Measurements from ENCODE around the gene CDK14. TPM values are rescaled to one million over a fixed set of nuclear protein-coding genes. Genes with fewer than 3 reads are reported as not detected.

Gene CDK14
- total RNA-seq, 2 experiments from 2014 or later = not detected

DNA sequence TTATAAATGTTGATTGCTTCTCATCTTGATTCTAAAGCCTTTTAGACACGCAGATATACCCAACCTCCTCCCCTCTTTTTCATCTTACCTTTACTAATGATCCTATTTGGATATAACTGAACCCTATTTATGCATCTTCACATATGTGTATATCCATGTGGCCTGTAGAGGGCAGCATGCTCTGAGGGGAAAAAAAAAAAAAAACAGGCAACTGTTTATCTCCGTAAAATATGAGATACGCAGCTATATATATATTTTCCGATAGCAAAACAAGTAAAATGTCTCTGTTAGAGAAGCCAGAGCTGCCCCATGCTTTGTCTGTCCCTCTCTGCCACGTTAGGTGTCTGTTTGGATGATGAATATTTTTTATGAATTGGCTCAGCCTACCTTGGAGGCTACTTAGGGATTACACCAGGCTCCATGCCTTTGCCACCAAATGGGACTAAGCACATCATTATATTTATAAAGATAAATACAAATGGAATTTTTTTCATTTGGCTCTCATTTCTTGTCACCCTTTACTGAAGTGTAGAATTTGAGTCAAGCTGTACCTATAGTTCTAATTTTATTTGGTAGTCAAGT lies 493.4 kb downstream of the CDK14 start:
- H3K4me3 Mint-ChIP-seq = no peak overlapping the region
- DNase-seq = no peak
- no peaks in the 10 kb centered on the region for H3K36me3 Mint-ChIP-seq (ENCODE audit: low read depth)
- peaks cover 9% of the 10 kb centered on the region for H3K27me3 Mint-ChIP-seq
- ChIA-PET POLR2A (no interaction called here), CTCF (interaction anchor here (0.7 to 1.5 kb wide), 2 partner anchors 103 to 186 kb away, joined by 3 to 5 read pairs; no protein-coding TSS in a partner anchor)
- H3K9me3 Mint-ChIP-seq = no peaks in the 10 kb centered on the region
- H3K4me1 Mint-ChIP-seq = no peaks in the 10 kb centered on the region
- H3K27ac Mint-ChIP-seq = no peak overlapping the region

DNA sequence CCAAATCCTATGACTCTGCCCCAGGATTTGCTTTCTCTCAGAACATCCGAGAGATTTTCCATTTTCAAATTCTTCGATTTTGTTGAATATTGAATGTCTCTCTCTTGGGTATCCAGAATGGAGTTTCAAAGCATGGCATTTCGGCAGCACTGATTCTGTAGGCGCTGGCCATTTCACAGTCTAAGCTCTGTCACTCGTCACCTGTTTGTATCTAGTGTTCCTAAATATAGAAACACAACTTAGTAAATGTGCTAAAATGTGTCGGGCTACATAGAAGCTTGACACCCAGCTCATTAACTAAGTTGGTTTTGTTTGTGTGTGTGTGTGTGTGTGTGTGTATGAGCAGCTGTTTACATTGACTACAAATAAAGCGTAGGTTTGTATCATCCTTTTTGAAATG lies 494.6 kb downstream of the CDK14 start:
- H3K4me1 Mint-ChIP-seq = no peaks in the 10 kb centered on the region
- ChIA-PET POLR2A (no interaction called here), CTCF (interaction anchor here (1.5 kb wide), 1 partner anchor 185 kb away, joined by 3 read pairs; no protein-coding TSS in a partner anchor)
- no peak for DNase-seq
- H3K27me3 Mint-ChIP-seq = peaks cover 9% of the 10 kb centered on the region
- H3K27ac Mint-ChIP-seq = no peak overlapping the region
- no peak overlapping the region for H3K4me3 Mint-ChIP-seq
- H3K36me3 Mint-ChIP-seq (ENCODE audit: low read depth) = no peaks in the 10 kb centered on the region
- H3K9me3 Mint-ChIP-seq = no peaks in the 10 kb centered on the region

DNA sequence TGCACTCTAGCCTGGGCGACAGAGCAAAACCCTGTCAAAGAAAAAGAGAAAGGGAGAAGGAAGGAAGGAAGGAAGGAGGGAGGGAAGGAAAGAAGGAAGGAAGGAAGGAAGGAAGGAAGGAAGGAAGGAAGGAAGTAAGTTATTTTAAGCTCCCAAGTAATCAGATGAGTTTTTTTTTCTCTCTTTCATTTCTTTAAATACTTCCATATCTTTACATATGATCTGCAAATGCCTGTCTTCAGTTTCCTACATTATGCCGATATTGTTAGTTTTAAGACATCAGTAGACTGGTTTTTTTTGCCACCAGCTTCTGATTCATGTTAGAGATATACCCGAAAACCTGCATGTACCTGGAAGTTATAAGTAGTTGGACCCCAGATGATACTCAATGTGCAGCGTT lies 495.5 kb downstream of the CDK14 start:
- CTCF ChIA-PET = no interaction called here
- no peaks in the 10 kb centered on the region for H3K36me3 Mint-ChIP-seq (ENCODE audit: low read depth)
- peaks cover 6% of the 10 kb centered on the region for H3K27me3 Mint-ChIP-seq

DNA sequence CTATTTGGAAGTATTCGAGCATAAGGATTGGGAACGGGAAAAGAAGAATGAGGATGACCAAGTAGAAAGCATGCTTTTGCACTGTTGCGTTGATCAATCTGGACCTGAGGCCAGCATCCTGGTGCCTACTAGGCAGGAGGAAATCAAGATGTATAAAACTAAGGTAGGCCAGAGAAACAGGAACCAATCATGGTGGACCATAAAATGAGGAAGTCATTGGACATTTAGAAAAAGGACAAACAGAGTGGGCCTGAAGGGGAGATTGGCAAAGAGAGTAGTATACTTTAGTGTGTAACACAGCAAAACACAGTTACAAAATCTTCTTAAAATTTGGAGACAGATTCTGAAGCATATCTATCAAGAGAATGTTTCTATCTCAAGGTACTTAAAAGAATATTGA lies 497.1 kb downstream of the CDK14 start:
- H3K9me3 Mint-ChIP-seq = no peaks in the 10 kb centered on the region
- no peak overlapping the region for H3K4me3 Mint-ChIP-seq
- H3K4me1 Mint-ChIP-seq = no peaks in the 10 kb centered on the region
- POLR2A ChIA-PET = no interaction called here
- no peak overlapping the region for H3K27ac Mint-ChIP-seq
- CTCF ChIA-PET = no interaction called here
- no peak for DNase-seq
- no peaks in the 10 kb centered on the region for H3K36me3 Mint-ChIP-seq (ENCODE audit: low read depth)
- peaks cover 3% of the 10 kb centered on the region for H3K27me3 Mint-ChIP-seq

More for the DNA sequence above, 495.5 kb downstream of the CDK14 start:
- Mint-ChIP-seq H3K4me3 (no peak overlapping the region), H3K9me3 (no peaks in the 10 kb centered on the region), H3K27ac (no peak overlapping the region), H3K4me1 (no peaks in the 10 kb centered on the region)
- DNase-seq = no peak
- POLR2A ChIA-PET = no interaction called here

DNA sequence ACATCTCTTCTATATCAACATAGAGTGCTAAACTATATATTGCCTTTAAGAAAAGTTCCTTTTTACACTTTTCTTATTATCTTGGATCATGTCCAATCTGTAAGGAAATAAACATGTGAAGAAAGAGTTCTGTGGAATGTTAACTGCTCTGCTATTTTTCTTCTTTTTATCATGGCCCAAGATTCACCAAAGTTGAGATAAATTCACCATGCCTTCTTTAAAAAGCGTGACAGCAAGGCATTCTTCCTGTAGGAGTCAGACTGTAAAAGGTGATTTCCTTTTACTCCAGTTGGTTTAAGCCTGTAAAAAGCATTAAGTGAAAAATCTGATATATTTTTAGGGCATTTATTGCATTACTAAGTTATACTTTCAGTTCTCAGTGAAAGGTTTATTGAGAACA lies 502.4 kb downstream of the CDK14 start:
- H3K36me3 Mint-ChIP-seq (ENCODE audit: low read depth) = no peaks in the 10 kb centered on the region
- H3K27me3 Mint-ChIP-seq = no peaks in the 10 kb centered on the region
- no peaks in the 10 kb centered on the region for H3K9me3 Mint-ChIP-seq
- H3K4me3 Mint-ChIP-seq = no peak overlapping the region
- H3K4me1 Mint-ChIP-seq = no peaks in the 10 kb centered on the region
- no peak for DNase-seq
- POLR2A ChIA-PET = no interaction called here
- CTCF ChIA-PET = no interaction called here
- H3K27ac Mint-ChIP-seq = no peak overlapping the region

DNA sequence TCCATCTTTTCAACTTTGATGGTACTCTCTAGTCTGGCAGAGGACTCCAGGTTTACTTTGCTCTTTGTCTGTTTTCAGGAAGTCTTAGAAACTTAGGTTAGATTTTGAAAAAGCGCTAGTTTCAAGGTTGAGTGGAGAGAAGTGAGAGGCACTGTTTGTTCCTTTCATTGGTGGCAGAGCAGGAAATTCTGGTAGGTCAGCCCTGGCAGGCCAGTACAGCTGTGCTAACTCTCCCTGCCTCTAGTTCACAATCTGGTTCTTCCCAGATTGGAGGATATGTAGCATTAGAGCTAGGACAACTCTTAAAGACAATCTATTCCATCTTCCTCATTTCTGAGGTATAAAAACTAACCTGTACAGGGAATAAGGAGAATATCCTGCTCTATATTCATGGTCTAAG lies 507.2 kb downstream of the CDK14 start:
- no peak overlapping the region for H3K27ac Mint-ChIP-seq
- no peaks in the 10 kb centered on the region for H3K27me3 Mint-ChIP-seq
- no peak overlapping the region for H3K4me3 Mint-ChIP-seq
- H3K9me3 Mint-ChIP-seq = no peaks in the 10 kb centered on the region
- no peaks in the 10 kb centered on the region for H3K36me3 Mint-ChIP-seq (ENCODE audit: low read depth)
- ChIA-PET POLR2A (no interaction called here), CTCF (no interaction called here)
- H3K4me1 Mint-ChIP-seq = no peaks in the 10 kb centered on the region
- DNase-seq = no peak

DNA sequence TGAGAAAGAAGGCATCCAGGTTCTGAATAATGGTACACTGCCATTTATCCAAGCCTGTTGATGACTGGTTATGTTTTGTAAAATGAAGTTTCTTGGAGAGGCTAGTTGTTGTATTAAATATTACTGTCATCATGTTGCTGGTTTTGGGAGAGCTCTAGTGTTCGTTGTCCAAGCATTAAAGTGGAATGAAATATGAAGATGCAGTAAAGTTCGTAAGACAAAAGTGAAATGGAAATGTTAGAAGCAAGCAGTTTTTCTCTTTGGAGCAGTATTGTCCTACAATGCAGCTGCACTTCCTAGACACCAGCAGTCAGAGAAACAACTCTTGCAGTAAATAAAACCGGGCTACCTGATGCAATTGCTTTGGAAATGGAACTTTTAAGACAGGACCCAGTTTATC lies 511.3 kb downstream of the CDK14 start:
- CTCF ChIA-PET = no interaction called here
- H3K9me3 Mint-ChIP-seq = no peaks in the 10 kb centered on the region
- H3K27ac Mint-ChIP-seq = no peak overlapping the region
- no peaks in the 10 kb centered on the region for H3K36me3 Mint-ChIP-seq (ENCODE audit: low read depth)
- H3K4me1 Mint-ChIP-seq = no peaks in the 10 kb centered on the region
- POLR2A ChIA-PET = no interaction called here
- H3K4me3 Mint-ChIP-seq = no peak overlapping the region
- H3K27me3 Mint-ChIP-seq = no peaks in the 10 kb centered on the region
- no peak for DNase-seq

DNA sequence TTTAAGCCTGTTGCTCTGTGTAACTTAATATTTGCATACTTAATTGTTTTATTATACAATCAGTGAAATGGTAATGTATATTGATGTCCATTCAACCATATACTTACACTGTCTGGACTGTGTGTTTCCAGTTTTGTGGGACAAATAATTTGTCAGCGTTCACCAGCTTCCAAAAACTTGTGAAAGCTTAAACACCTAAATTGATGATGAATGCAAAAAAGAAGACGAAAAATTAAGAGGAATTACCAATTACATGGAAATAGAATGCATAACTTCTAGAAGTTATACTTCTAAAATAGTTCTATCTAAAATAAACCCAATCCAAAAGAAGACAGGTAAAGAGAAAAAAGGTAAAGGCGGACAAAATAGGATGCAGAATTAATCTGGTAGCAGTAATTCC lies 513.1 kb downstream of the CDK14 start:
- ChIA-PET CTCF (no interaction called here), POLR2A (no interaction called here)
- no peak overlapping the region for H3K27ac Mint-ChIP-seq
- no peaks in the 10 kb centered on the region for H3K36me3 Mint-ChIP-seq (ENCODE audit: low read depth)
- no peaks in the 10 kb centered on the region for H3K4me1 Mint-ChIP-seq
- no peaks in the 10 kb centered on the region for H3K9me3 Mint-ChIP-seq
- H3K4me3 Mint-ChIP-seq = no peak overlapping the region
- no peaks in the 10 kb centered on the region for H3K27me3 Mint-ChIP-seq
- DNase-seq = no peak

DNA sequence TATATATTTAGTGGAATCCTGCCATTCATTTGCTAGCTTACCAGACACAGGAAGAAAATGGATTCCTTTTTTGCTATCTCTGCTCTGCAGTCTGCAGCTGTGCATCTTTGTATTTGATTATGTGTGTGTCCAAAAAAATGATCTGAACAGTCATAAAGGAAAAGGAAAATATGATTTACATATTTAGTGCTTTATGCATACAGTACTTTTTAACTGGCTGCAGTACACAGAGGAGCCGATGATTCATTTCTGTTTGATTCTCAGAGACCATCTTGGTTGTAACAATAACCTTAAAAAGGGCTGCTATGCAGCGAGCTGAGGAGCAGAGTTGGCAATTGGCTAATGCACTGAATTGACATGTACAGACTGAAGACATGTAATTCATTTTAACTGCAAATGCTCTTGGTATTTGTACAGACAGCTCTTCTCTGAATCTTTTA lies 516.8 kb downstream of the CDK14 start:
- CTCF ChIA-PET = no interaction called here

DNA sequence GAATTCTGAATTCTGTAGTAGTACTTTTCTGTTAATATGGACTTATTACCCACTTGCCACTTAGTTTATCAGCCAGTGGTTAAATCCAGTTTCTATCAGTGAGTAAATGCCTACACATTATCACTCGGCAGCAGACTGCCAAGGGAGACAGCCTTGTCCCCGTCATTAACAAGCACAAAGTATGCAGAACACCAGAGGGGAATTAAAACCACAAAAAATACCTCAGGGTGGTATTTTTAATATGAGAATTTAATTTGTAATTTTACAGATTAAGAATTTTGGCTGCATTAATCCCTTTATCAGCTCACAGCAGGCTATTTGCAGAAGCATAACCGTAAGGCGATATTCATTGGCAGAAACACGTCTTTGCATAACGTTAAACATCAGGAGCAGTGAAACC lies 518.1 kb downstream of the CDK14 start:
- H3K4me3 Mint-ChIP-seq = no peak overlapping the region
- no peaks in the 10 kb centered on the region for H3K36me3 Mint-ChIP-seq (ENCODE audit: low read depth)
- H3K9me3 Mint-ChIP-seq = no peaks in the 10 kb centered on the region
- ChIA-PET POLR2A (no interaction called here), CTCF (no interaction called here)
- no peaks in the 10 kb centered on the region for H3K4me1 Mint-ChIP-seq
- no peak for DNase-seq
- no peaks in the 10 kb centered on the region for H3K27me3 Mint-ChIP-seq
- H3K27ac Mint-ChIP-seq = no peak overlapping the region

More for the DNA sequence above, 516.8 kb downstream of the CDK14 start:
- no peaks in the 10 kb centered on the region for H3K4me1 Mint-ChIP-seq
- DNase-seq = no peak
- H3K27me3 Mint-ChIP-seq = no peaks in the 10 kb centered on the region
- POLR2A ChIA-PET = no interaction called here
- no peak overlapping the region for H3K4me3 Mint-ChIP-seq
- no peaks in the 10 kb centered on the region for H3K9me3 Mint-ChIP-seq
- H3K36me3 Mint-ChIP-seq (ENCODE audit: low read depth) = no peaks in the 10 kb centered on the region
- no peak overlapping the region for H3K27ac Mint-ChIP-seq

DNA sequence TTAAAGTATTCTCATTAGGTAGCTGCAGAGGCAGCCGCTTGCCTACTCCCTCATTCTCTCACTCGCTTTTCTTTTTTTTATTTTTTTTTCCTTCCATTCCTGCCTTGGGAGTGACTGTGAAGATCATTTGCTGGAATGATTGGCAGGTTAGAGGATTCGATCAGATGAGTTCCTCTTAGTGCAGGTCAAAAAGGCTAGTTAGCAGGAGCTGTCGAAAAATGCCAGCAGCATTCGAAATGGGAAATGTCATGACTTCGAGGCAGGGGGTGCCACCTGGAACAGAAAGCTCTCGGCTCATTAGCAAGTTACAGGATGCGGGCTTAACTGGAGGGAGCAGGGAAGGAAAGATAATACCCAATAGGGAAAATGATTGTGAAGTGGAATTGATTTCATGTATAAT lies 530.6 kb downstream of the CDK14 start:
- Mint-ChIP-seq H3K4me3 (no peak overlapping the region), H3K27ac (no peak overlapping the region), H3K36me3 (ENCODE audit: low read depth) (no peaks in the 10 kb centered on the region), H3K9me3 (no peaks in the 10 kb centered on the region), H3K27me3 (no peaks in the 10 kb centered on the region), H3K4me1 (no peaks in the 10 kb centered on the region)
- ChIA-PET CTCF (no interaction called here), POLR2A (no interaction called here)
- DNase-seq = no peak

DNA sequence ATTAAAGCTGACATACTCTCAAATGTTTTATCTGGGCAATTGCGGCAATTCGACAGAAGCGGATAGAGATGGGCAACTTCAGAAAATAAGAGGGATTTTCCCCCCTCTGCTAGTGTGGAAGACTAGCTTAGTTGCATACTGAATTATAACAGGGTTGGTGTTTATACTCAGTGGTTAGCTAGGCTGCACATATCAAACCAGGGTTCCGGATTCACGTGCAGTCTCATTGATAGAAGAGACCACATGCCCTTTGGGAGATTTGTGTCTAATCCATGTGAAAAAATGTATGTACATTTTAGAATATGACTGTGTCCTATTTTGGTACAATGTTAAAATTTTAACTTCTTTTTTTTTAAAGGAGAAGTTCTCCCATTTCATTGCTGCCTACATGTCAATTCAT lies 531.2 kb downstream of the CDK14 start:
- Mint-ChIP-seq H3K27me3 (no peaks in the 10 kb centered on the region), H3K4me3 (no peak overlapping the region), H3K36me3 (ENCODE audit: low read depth) (no peaks in the 10 kb centered on the region), H3K9me3 (no peaks in the 10 kb centered on the region), H3K4me1 (no peaks in the 10 kb centered on the region), H3K27ac (no peak overlapping the region)
- DNase-seq = no peak
- POLR2A ChIA-PET = no interaction called here
- CTCF ChIA-PET = no interaction called here

DNA sequence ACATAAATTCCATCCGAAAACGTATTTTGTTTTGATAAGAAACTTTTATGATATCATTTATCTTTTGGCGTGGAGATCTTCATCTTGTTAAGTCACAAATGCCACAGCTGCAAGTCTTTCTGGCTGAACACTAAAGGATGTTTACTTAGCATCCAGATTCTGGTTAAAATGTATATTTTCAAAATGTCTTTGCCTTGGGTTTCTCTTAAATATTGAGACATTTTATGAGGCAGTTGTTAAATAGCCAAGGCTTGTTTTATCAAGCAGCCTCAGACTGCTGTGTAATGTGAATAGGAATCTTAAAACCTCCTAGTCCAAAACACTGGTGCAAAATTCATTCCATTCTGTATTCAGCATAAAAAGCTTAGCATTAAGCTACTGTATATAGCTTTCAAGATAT lies 531.8 kb downstream of the CDK14 start:
- CTCF ChIA-PET = no interaction called here
- POLR2A ChIA-PET = no interaction called here
- Mint-ChIP-seq H3K9me3 (no peaks in the 10 kb centered on the region), H3K36me3 (ENCODE audit: low read depth) (no peaks in the 10 kb centered on the region), H3K27me3 (no peaks in the 10 kb centered on the region), H3K27ac (no peak overlapping the region), H3K4me1 (no peaks in the 10 kb centered on the region), H3K4me3 (no peak overlapping the region)
- no peak for DNase-seq

DNA sequence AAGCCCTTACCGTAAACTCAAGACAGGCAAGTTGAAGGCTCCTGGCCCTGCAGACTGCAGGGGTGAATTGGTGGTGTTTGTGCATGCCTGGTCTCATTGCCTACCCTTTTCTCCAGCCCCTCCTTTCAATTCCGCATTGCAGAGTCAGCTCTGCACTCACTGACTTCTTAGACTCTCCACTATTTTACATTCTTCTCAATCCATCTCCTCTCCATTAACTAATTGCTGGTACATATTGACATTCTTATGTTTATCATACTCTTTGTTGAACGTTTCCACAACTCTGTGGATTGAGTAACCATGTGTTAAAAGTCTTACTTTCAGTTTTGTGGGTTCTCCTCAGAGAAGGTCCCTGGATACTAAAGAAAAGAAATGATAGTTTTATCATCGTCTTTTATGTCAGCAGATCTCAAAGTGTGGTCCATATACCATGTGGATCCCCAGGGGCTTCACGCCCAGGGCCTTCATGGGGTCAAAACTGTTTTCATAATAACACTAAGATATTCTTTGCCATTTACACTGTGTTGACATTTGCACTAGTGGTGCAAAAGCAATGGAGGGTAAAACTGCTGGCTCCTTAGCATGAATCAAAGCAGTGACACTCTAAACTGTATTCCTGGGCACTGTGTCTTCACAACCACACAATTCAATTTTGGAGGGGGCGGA lies 532.7 kb downstream of the CDK14 start:
- POLR2A ChIA-PET = no interaction called here
- no peak overlapping the region for H3K27ac Mint-ChIP-seq
- H3K27me3 Mint-ChIP-seq = no peaks in the 10 kb centered on the region
- CTCF ChIA-PET = no interaction called here
- no peaks in the 10 kb centered on the region for H3K36me3 Mint-ChIP-seq (ENCODE audit: low read depth)
- DNase-seq = no peak
- H3K4me3 Mint-ChIP-seq = no peak overlapping the region
- no peaks in the 10 kb centered on the region for H3K9me3 Mint-ChIP-seq
- no peaks in the 10 kb centered on the region for H3K4me1 Mint-ChIP-seq
